ENCODE data around the gene GNB3.
"Not testable (repeated sequence)": the region's sequence is repeated elsewhere in the genome, so short reads cannot be mapped to it uniquely, and the experiment has no call there.

Gene GNB3

GRCh38 chr12:6860942-6861341 is 20.2 kb downstream of the GNB3 start:
- DNase-seq (ENCODE audit: low read depth) = no peak

GRCh38 chr12:6861391-6861790 is 20.7 kb downstream of the GNB3 start:
- no peak for DNase-seq (ENCODE audit: low read depth)

- no peak for DNase-seq (ENCODE audit: low read depth)
Observed at GRCh38 chr12:6863033-6863432, 22.3 kb downstream of the GNB3 start.

- DNase-seq (ENCODE audit: low read depth) = peak; percentile 28
Observed at GRCh38 chr12:6863586-6864321, 23.0 kb downstream of the GNB3 start.

- not testable (repeated sequence) for DNase-seq (ENCODE audit: low read depth)
Observed at GRCh38 chr12:6865307-6865706, 24.6 kb downstream of the GNB3 start.

GRCh38 chr12:6866163-6866919 is 25.6 kb downstream of the GNB3 start:
- no peak for DNase-seq (ENCODE audit: low read depth)

- DNase-seq (ENCODE audit: low read depth) = no peak
Observed at GRCh38 chr12:6866920-6867412, 26.2 kb downstream of the GNB3 start.

- DNase-seq (ENCODE audit: low read depth) = peak; percentile 84
Observed at GRCh38 chr12:6867413-6868210, 26.9 kb downstream of the GNB3 start, which contains the start of gene TPI1. TSS of gene TPI1 (plus strand) at chr12:6867531. CDS start at chr12:6867567, 36 bp downstream.

GRCh38 chr12:6868211-6869048 is 27.7 kb downstream of the GNB3 start:
- peak; percentile 41 for DNase-seq (ENCODE audit: low read depth)

- peak; percentile 76 for DNase-seq (ENCODE audit: low read depth)
Observed at GRCh38 chr12:6869049-6870021, 28.6 kb downstream of the GNB3 start.

- DNase-seq (ENCODE audit: low read depth) = peak; percentile 38
Observed at GRCh38 chr12:6870304-6870703, 29.6 kb downstream of the GNB3 start.

- peak; percentile 52 for DNase-seq (ENCODE audit: low read depth)
Observed at GRCh38 chr12:6871052-6871957, 30.6 kb downstream of the GNB3 start.

- peak; percentile 77 for DNase-seq (ENCODE audit: low read depth)
Observed at GRCh38 chr12:6872073-6873048, 31.6 kb downstream of the GNB3 start.

GRCh38 chr12:6873094-6874014 is 32.6 kb downstream of the GNB3 start, which contains the start of gene SPSB2:
TSS of gene SPSB2 (minus strand) at chr12:6873303. CDS start at chr12:6872901, 402 bp downstream.
- peak; percentile 95 for DNase-seq (ENCODE audit: low read depth)

- not testable (repeated sequence) for DNase-seq (ENCODE audit: low read depth)
Observed at GRCh38 chr12:6874015-6874368, 33.3 kb downstream of the GNB3 start.

- not testable (repeated sequence) for DNase-seq (ENCODE audit: low read depth)
Observed at GRCh38 chr12:6879824-6880223, 39.1 kb downstream of the GNB3 start.

- DNase-seq (ENCODE audit: low read depth) = no peak
Observed at GRCh38 chr12:6883252-6883651, 42.5 kb downstream of the GNB3 start.

Measured in EH (cell line).